DND-41 (cell line): ENCODE data around the gene COLEC12.

Experiments used
- ATAC-seq: fragments of 200-7000 bp; cut with Tn5 transposase; 3 replicates; pipeline ENCODE4 v1.9.1; 2021; ENCODE audit warnings: low read depth; ENCODE audit not compliant: insufficient read depth
- DNase-seq: peaks from one replicate; pipeline ENCODE4 v3.0.0-alpha.2; 2020
- H2AFZ ChIP-seq: 2 replicates; pipeline ENCODE4 v1.6.0; 2012; ENCODE audit warnings: low read depth, low read length
- H3K27ac ChIP-seq: 2 replicates; pipeline ENCODE4 v1.5.1; 2012; ENCODE audit warnings: low read length, inconsistent platforms
- H3K27me3 ChIP-seq: fragments of 200-600 bp; sonication (generic); 2 replicates; pipeline ENCODE4 v1.6.0; 2012; ENCODE audit warnings: low read length, mild to moderate bottlenecking, inconsistent platforms; ENCODE audit not compliant: insufficient read depth, poor library complexity
- H3K36me3 ChIP-seq: 2 replicates; pipeline ENCODE4 v1.5.1; 2012; ENCODE audit warnings: low read length, inconsistent platforms; ENCODE audit not compliant: insufficient read depth
- H3K4me1 ChIP-seq: 2 replicates; pipeline ENCODE4 v1.5.1; 2012; ENCODE audit warnings: mild to moderate bottlenecking, low read length; ENCODE audit not compliant: insufficient read depth
- H3K4me2 ChIP-seq: 2 replicates; pipeline ENCODE4 v1.6.0; 2012; ENCODE audit warnings: mild to moderate bottlenecking, moderate library complexity, low read length, inconsistent platforms; ENCODE audit not compliant: insufficient read depth
- H3K4me3 ChIP-seq, 2 experiments: fragments of 200-600 bp in 1 of 2; shearing (Covaris generic) in 1 of 2; 2 replicates each; pipeline ENCODE4 v1.5.1; 2012 to 2016; ENCODE audit warnings: inconsistent platforms in 2 of 2, low read length in 2 of 2, mild to moderate bottlenecking in 2 of 2, low read depth in 1 of 2, moderate library complexity in 1 of 2
- H3K79me2 ChIP-seq: 2 replicates; pipeline ENCODE4 v1.6.0; 2012; ENCODE audit warnings: low read length, inconsistent platforms; ENCODE audit not compliant: insufficient read depth
- H3K9ac ChIP-seq: 2 replicates; pipeline ENCODE4 v1.6.0; 2012; ENCODE audit warnings: low read depth, mild to moderate bottlenecking, inconsistent platforms, low read length, moderate library complexity
- H3K9me3 ChIP-seq: 2 replicates; pipeline ENCODE4 v1.5.1; 2012; ENCODE audit warnings: low read length, moderate library complexity, mild to moderate bottlenecking, inconsistent platforms; ENCODE audit not compliant: insufficient read depth, severe bottlenecking
- H4K20me1 ChIP-seq: 2 replicates; pipeline ENCODE4 v1.6.0; 2012; ENCODE audit warnings: low read length; ENCODE audit not compliant: insufficient read depth
- CTCF ChIP-seq: IDR thresholded peaks from 2 replicates; pipeline ENCODE4 v1.5.1; 2012; ENCODE audit warnings: borderline replicate concordance, low read length, moderate library complexity, mild to moderate bottlenecking; ENCODE audit not compliant: poor library complexity, severe bottlenecking; ENCODE audit errors: extremely low read depth
- EZH2 ChIP-seq: IDR thresholded peaks from 3 replicates; pipeline ENCODE4 v1.6.1; 2012; ENCODE audit warnings: borderline replicate concordance, low read depth, mild to moderate bottlenecking, moderate library complexity, low read length, inconsistent platforms; ENCODE audit not compliant: severe bottlenecking

COLEC12 gene

GRCh38 chr18:533995-534601 is 33.6 kb upstream of the COLEC12 start:
- Histone ChIP-seq H3K4me2 (no peak overlapping the region), H3K36me3 (no peaks in the 10 kb centered on the region), H3K9ac (no peak overlapping the region), H3K4me3 (no peak overlapping the region), H3K9me3 (no peaks in the 10 kb centered on the region), H3K4me1 (no peaks in the 10 kb centered on the region), H3K79me2 (no peaks in the 10 kb centered on the region), H2AFZ (no peak overlapping the region), H4K20me1 (no peaks in the 10 kb centered on the region), H3K27me3 (no peaks in the 10 kb centered on the region), H3K27ac (no peak overlapping the region)
- no peak for DNase-seq
- ATAC-seq, result no peak
- TF ChIP-seq EZH2, result no peak
- TF ChIP-seq CTCF, result no peak

- no peak for DNase-seq
- no peak for ATAC-seq
- Histone ChIP-seq H3K9ac (no peak overlapping the region), H3K79me2 (no peaks in the 10 kb centered on the region), H3K27ac (no peak overlapping the region), H2AFZ (no peak overlapping the region), H3K4me3 (no peak overlapping the region), H3K4me1 (no peaks in the 10 kb centered on the region), H3K4me2 (no peak overlapping the region), H4K20me1 (no peaks in the 10 kb centered on the region), H3K27me3 (no peaks in the 10 kb centered on the region), H3K9me3 (no peaks in the 10 kb centered on the region), H3K36me3 (no peaks in the 10 kb centered on the region)
- TF ChIP-seq EZH2, result no peak
- TF ChIP-seq CTCF, result no peak
Measured at GRCh38 chr18:532632-533031, 32.1 kb upstream of the COLEC12 start.

GRCh38 chr18:532018-532417 is 31.5 kb upstream of the COLEC12 start:
- Histone ChIP-seq H2AFZ (no peak overlapping the region; the same call in 1 of the 2 replicates), H3K9me3 (no peaks in the 10 kb centered on the region), H3K27me3 (no peaks in the 10 kb centered on the region), H3K4me2 (no peak overlapping the region), H3K9ac (no peak overlapping the region), H3K27ac (no peak overlapping the region), H3K4me3 (no peak overlapping the region), H3K79me2 (no peaks in the 10 kb centered on the region), H4K20me1 (no peaks in the 10 kb centered on the region), H3K4me1 (no peaks in the 10 kb centered on the region), H3K36me3 (no peaks in the 10 kb centered on the region)
- no peak for DNase-seq
- no peak for ATAC-seq
- TF ChIP-seq EZH2, result no peak
- TF ChIP-seq CTCF, result no peak

- ATAC-seq (no peak), DNase-seq (no peak)
- Histone ChIP-seq H3K27me3 (no peaks in the 10 kb centered on the region), H3K4me2 (no peak overlapping the region), H3K9ac (no peak overlapping the region), H3K36me3 (no peaks in the 10 kb centered on the region), H3K4me3 (no peak overlapping the region), H3K27ac (no peak overlapping the region), H3K79me2 (no peaks in the 10 kb centered on the region), H3K4me1 (no peaks in the 10 kb centered on the region), H3K9me3 (no peaks in the 10 kb centered on the region), H2AFZ (no peak overlapping the region), H4K20me1 (no peaks in the 10 kb centered on the region)
- no peak for TF ChIP-seq CTCF
- no peak for TF ChIP-seq EZH2
Measured at GRCh38 chr18:527146-527545, 26.6 kb upstream of the COLEC12 start.
